ENCODE results near the gene CCSER1.

DNA sequence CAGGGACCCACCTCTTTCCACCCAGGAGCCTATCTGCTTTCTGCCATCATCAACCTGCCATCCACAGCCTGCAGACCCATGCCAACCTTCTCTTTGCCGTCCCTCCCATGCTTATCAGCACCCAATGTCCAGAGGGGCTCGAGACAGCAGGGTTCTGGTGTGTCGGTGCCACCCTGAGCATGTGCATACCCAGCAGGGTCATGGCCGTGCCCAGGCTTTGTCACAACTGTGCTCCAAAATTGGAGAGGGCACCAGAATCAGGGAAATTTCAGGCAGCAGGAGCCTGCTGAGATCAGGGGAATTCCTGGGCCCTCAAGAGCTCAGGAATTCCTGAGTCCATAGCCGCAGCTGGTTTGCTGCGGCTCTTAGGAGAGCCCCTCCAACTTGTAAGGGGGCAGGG lies 330.6 kb downstream of the CCSER1 start:
- TF ChIP-seq, protein P1, sequence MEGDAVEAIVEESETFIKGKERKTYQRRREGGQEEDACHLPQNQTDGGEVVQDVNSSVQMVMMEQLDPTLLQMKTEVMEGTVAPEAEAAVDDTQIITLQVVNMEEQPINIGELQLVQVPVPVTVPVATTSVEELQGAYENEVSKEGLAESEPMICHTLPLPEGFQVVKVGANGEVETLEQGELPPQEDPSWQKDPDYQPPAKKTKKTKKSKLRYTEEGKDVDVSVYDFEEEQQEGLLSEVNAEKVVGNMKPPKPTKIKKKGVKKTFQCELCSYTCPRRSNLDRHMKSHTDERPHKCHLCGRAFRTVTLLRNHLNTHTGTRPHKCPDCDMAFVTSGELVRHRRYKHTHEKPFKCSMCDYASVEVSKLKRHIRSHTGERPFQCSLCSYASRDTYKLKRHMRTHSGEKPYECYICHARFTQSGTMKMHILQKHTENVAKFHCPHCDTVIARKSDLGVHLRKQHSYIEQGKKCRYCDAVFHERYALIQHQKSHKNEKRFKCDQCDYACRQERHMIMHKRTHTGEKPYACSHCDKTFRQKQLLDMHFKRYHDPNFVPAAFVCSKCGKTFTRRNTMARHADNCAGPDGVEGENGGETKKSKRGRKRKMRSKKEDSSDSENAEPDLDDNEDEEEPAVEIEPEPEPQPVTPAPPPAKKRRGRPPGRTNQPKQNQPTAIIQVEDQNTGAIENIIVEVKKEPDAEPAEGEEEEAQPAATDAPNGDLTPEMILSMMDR (IDR thresholded peaks at IDR 0.05) = no peak
- TF ChIP-seq POLR2A (IDR thresholded peaks at IDR 0.05) (no peak), EP300 (IDR thresholded peaks at IDR 0.05) (no peak)
